ENCODE data around the gene MC4R.
"Not testable (repeated sequence)": the region's sequence is repeated elsewhere in the genome, so short reads cannot be mapped to it uniquely, and the experiment has no call there.

The MC4R gene
- total RNA-seq, result 0 reads per million in 9 experiments

DNA sequence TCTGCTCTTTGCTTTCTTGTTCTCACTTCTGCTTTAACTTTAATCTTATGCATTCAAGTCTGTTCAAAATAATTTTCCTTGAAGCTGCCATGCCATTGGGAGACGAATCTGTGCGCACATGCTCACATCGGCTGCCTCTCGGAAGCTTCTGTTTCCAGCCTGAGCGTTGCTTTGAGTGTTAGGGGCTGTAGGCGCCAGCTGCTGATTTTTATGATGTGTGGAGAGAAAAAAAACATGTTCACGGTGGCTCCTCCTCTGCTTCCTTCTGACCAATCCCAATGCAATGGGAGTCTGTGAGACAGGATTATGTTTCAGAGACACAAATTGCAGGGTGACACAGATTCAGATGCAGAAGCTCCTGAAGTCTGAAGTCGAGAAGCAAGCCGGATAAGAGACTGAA is at the start of gene MC4R:
MC4R (minus strand) TSS at position 180 of the 400 bp plus-strand sequence. CDS start 426 bp downstream, outside the sequence.
- Mint-ChIP-seq H3K9me3 (peaks cover 1 to 8% of the 10 kb centered on the region in 2 donors), H3K27me3 (no peaks in the 10 kb centered on the region), H3K4me1 (ENCODE audit: low read depth in 2 of 2) (no peaks in the 10 kb centered on the region), H3K27ac (no peak within 1 kb of the TSS), H3K36me3 (ENCODE audit: insufficient read depth) (no peaks in the 10 kb centered on the region), H3K4me3 (no peak within 1 kb of the TSS)
- DNase-seq, result no peak
- ATAC-seq (replicated peaks), result no peak

- H3K27me3 Mint-ChIP-seq; ATAC-seq (replicated peaks); H3K4me3 Mint-ChIP-seq; H3K36me3 Mint-ChIP-seq (ENCODE audit: insufficient read depth); DNase-seq; H3K4me1 Mint-ChIP-seq (ENCODE audit: low read depth in 2 of 2); H3K9me3 Mint-ChIP-seq; H3K27ac Mint-ChIP-seq: not testable (repeated sequence)
Observed at GRCh38 chr18:60422306-60422705, 49.7 kb upstream of the MC4R start.

DNA sequence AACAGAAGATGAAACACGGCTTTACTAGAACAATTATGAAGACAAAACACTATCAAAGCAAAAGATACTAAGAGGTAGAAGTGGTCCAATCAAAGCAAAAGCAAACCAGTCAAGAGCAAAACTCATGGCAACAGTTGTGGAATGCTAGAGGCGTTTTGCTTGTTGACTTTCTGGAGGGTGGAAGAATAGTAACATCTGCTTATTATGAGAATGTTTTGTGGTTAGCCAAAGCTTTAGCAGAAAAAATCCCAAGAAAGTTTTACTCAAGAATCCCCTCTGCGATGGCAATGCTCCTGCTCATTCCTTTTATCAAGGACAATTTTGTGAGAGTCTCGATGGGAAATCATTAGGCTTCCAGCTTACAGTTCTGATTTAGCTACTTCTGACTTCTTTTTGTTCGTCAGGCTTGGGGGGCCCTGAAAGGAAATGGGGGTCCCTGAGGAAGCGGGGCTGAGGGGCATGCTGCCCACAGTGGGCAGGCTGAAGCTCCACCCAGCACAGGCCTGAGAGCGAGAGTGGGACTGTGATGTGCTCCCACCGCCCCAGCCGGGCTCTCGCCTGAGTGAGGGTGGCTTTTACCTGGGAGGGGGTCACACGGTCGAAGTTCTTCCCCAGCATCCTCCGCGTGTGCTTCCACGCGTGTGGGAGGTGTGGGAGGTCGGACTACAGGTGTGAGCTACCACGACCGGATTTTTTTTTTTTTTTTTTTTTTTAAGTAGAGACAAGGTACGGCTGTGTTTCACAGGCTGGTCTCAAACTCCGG is 49.0 kb upstream of the MC4R start:
- ATAC-seq (replicated peaks) (no peak), DNase-seq (no peak)
- Mint-ChIP-seq H3K9me3 (peaks cover 0 to 4% of the 10 kb centered on the region in 2 donors), H3K27ac (no peak overlapping the region), H3K36me3 (ENCODE audit: insufficient read depth) (no peaks in the 10 kb centered on the region), H3K4me3 (no peak overlapping the region), H3K27me3 (no peaks in the 10 kb centered on the region), H3K4me1 (ENCODE audit: low read depth in 2 of 2) (no peaks in the 10 kb centered on the region)

- DNase-seq (no peak), ATAC-seq (replicated peaks) (no peak)
- Mint-ChIP-seq H3K27ac (no peak overlapping the region), H3K4me3 (no peak overlapping the region), H3K4me1 (ENCODE audit: low read depth in 2 of 2) (no peaks in the 10 kb centered on the region), H3K27me3 (no peaks in the 10 kb centered on the region), H3K36me3 (ENCODE audit: insufficient read depth) (peaks cover 4% of the 10 kb centered on the region), H3K9me3 (peaks cover 0 to 4% of the 10 kb centered on the region in 2 donors)
Observed at GRCh38 chr18:60417946-60418345, 45.4 kb upstream of the MC4R start.

DNA sequence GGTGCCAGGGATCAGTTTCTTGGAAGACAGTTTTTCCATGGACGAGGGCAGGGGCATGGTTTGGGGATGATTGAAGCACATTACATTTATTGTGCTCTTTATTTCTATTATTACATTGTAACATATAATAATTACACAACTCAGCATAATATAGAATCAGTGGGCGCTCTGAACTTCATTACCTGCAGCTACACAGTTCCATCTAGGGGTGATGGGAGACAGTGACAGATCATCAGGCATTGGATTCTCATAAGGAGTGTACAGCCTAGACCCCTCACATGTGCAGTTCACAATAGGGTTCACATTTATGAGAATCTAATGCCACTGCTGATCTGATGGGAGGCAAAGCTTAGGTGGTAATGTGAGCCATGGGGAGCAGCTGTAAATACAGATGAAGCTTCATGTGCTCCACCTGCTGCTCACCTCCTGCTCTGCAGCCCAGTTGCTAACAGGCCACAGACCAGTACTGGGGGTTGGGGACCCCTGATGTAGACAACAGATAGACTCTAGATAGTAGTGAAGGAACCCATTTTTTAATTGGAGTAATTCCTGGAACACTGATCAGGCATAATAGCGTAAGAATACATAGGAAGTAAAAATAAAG is 41.5 kb upstream of the MC4R start:
- Mint-ChIP-seq H3K4me3 (no peak overlapping the region), H3K27me3 (no peaks in the 10 kb centered on the region), H3K36me3 (ENCODE audit: insufficient read depth) (peaks cover 7% of the 10 kb centered on the region), H3K4me1 (ENCODE audit: low read depth in 2 of 2) (no peaks in the 10 kb centered on the region), H3K27ac (no peak overlapping the region), H3K9me3 (no peaks in the 10 kb centered on the region)
- DNase-seq (no peak), ATAC-seq (replicated peaks) (no peak)

- H3K9me3 Mint-ChIP-seq, result no peaks in the 10 kb centered on the region
Observed at GRCh38 chr18:60411715-60412114, 39.1 kb upstream of the MC4R start.

DNA sequence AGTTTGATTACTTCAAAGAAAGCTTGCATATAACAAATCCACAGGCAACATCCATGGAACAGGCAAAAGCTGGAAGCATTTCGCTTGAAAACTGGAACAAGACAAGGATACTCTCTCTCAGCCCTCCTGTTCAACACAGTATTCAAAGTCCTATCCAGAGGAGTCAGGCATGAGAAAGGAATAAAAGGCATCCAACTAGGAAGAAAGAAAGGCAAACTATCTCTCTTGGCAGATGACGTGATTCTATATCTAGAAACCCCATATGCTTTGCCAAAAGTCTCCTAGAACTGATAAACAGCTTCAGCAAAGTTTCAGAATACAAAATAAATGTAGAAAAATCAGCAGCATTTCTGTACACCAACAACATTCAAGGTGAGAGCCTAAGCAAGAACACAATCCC is 34.1 kb upstream of the MC4R start:
- no peaks in the 10 kb centered on the region for H3K4me1 Mint-ChIP-seq (ENCODE audit: low read depth in 2 of 2)
- H3K9me3 Mint-ChIP-seq, result peaks cover 2 to 7% of the 10 kb centered on the region in 2 donors
- peaks cover 3% of the 10 kb centered on the region for H3K36me3 Mint-ChIP-seq (ENCODE audit: insufficient read depth)
- no peak overlapping the region for H3K4me3 Mint-ChIP-seq
- H3K27me3 Mint-ChIP-seq, result no peaks in the 10 kb centered on the region
- H3K27ac Mint-ChIP-seq, result no peak overlapping the region
- DNase-seq (no peak), ATAC-seq (replicated peaks) (no peak)

More at GRCh38 chr18:60411715-60412114, 39.1 kb upstream of the MC4R start:
- no peak for DNase-seq
- no peaks in the 10 kb centered on the region for H3K27me3 Mint-ChIP-seq
- no peaks in the 10 kb centered on the region for H3K4me1 Mint-ChIP-seq (ENCODE audit: low read depth in 2 of 2)
- H3K27ac Mint-ChIP-seq, result no peak overlapping the region
- peaks cover 7% of the 10 kb centered on the region for H3K36me3 Mint-ChIP-seq (ENCODE audit: insufficient read depth)
- no peak overlapping the region for H3K4me3 Mint-ChIP-seq
- ATAC-seq (replicated peaks), result no peak

DNA sequence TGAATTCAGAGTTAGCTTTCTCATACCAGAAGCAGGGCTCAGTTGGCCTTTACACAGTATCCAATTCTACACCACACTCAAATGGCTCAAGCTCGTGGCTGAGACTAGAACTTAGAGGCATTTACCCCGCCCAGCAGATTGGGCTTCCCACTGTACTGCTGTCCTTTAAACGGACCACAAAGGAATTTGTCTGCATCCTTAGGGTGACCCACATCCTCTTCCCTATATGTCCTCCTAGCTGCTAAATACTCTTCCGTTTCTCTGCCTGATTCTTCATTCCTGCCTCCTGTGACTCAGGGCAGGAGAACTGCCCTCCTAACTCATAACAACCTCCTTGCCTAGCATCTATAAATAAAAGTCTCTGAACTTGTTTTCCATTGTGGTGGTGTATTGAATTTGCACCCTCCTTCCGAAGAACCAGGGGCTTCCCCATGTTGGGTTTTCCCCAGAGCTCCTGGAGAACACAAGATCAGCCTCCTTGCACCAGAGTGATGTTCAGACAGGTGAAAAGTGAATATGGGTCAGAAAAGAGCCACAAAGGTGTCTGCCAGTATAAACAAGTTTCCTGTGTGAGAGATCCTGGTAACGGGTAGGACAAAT is 32.0 kb upstream of the MC4R start:
- Mint-ChIP-seq H3K27ac (no peak overlapping the region), H3K9me3 (peaks cover 9 to 20% of the 10 kb centered on the region in 2 donors), H3K4me1 (ENCODE audit: low read depth in 2 of 2) (no peaks in the 10 kb centered on the region), H3K27me3 (no peaks in the 10 kb centered on the region), H3K4me3 (no peak overlapping the region), H3K36me3 (ENCODE audit: insufficient read depth) (no peaks in the 10 kb centered on the region)
- ATAC-seq (replicated peaks), result no peak
- no peak for DNase-seq

DNA sequence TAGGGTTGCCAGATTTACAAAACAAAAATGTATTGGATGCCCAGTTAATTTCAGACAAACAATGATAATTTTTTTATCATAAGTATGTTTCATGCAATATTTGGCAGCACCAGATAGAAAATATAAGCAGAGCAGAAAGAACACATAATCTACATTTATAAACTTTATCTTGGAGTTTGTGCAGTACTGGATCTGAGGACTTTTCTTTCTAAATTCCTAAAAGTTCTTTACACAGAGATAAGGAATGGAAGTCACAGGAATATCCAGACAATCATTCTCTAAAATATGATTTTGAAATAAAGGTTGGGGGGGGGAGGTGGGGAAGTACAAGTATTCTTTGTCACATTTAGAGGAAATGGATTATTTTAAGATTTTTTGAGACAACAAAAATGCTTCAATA is 28.8 kb upstream of the MC4R start:
- peaks cover 12 to 21% of the 10 kb centered on the region in 2 donors for H3K9me3 Mint-ChIP-seq
- no peaks in the 10 kb centered on the region for H3K4me1 Mint-ChIP-seq (ENCODE audit: low read depth in 2 of 2)

GRCh38 chr18:60391571-60392226 is 19.1 kb upstream of the MC4R start:
- H3K4me3 Mint-ChIP-seq, result no peak overlapping the region
- H3K27ac Mint-ChIP-seq, result no peak overlapping the region
- H3K9me3 Mint-ChIP-seq, result peaks cover 0 to 10% of the 10 kb centered on the region in 2 donors
- H3K27me3 Mint-ChIP-seq, result no peaks in the 10 kb centered on the region
- no peaks in the 10 kb centered on the region for H3K4me1 Mint-ChIP-seq (ENCODE audit: low read depth in 2 of 2)
- H3K36me3 Mint-ChIP-seq (ENCODE audit: insufficient read depth), result no peaks in the 10 kb centered on the region
- DNase-seq (no peak), ATAC-seq (replicated peaks) (no peak)

More for the DNA sequence above, 28.8 kb upstream of the MC4R start:
- H3K27me3 Mint-ChIP-seq, result no peaks in the 10 kb centered on the region
- DNase-seq (no peak), ATAC-seq (replicated peaks) (no peak)
- H3K36me3 Mint-ChIP-seq (ENCODE audit: insufficient read depth), result no peaks in the 10 kb centered on the region
- H3K4me3 Mint-ChIP-seq, result no peak overlapping the region
- H3K27ac Mint-ChIP-seq, result no peak overlapping the region

DNA sequence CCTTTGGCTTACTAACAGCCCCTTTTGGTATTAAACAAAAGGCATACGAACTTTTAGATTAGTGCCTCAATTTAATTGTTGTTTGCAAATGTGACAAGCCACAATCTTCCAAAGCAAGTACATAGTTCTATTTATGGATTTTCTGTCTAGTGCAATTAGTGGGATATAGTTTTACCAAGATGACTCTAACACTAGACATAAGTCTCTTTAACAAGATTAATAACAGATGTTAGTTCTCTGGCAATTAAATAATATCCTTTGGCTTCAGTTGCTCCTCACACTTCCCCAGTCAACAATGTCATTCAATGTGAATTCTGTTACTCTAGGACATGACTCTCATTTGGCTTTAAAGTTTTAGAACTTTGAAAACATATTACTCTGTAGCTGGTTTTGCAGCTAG is 16.7 kb upstream of the MC4R start:
- H3K36me3 Mint-ChIP-seq (ENCODE audit: insufficient read depth), result no peaks in the 10 kb centered on the region
- H3K4me1 Mint-ChIP-seq (ENCODE audit: low read depth in 2 of 2), result no peaks in the 10 kb centered on the region
- H3K27me3 Mint-ChIP-seq, result no peaks in the 10 kb centered on the region
- H3K27ac Mint-ChIP-seq, result no peak overlapping the region
- H3K9me3 Mint-ChIP-seq, result peaks cover 0 to 8% of the 10 kb centered on the region in 2 donors
- ATAC-seq (replicated peaks) (no peak), DNase-seq (no peak)
- no peak overlapping the region for H3K4me3 Mint-ChIP-seq

- Mint-ChIP-seq H3K36me3 (ENCODE audit: insufficient read depth) (no peaks in the 10 kb centered on the region), H3K27me3 (no peaks in the 10 kb centered on the region), H3K4me1 (ENCODE audit: low read depth in 2 of 2) (no peaks in the 10 kb centered on the region), H3K4me3 (no peak overlapping the region), H3K9me3 (peaks cover 0 to 7% of the 10 kb centered on the region in 2 donors), H3K27ac (no peak overlapping the region)
- DNase-seq (no peak), ATAC-seq (replicated peaks) (no peak)
Observed at GRCh38 chr18:60385693-60386092, 13.1 kb upstream of the MC4R start.

DNA sequence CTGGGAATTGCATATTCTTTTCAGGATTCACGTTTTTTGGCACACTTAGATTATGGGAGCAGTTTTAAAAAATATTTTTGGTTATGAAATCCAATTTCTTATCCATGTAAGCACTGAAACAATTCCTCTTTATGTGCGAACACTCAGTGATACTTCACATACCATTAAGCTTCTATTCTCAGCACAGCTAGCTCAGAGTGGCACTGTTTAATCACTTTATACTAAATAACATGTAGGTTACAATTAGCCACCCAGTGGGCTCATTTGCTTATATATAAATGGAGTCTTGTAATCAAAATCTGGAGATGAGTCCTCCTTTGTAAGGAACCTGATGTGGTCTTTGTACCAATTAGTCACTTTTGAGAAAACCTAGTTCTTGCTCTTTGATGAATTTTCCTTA is 11.3 kb upstream of the MC4R start:
- H3K4me3 Mint-ChIP-seq, result no peak overlapping the region
- no peaks in the 10 kb centered on the region for H3K27me3 Mint-ChIP-seq
- H3K9me3 Mint-ChIP-seq, result peaks cover 0 to 9% of the 10 kb centered on the region in 2 donors
- no peak for DNase-seq
- H3K27ac Mint-ChIP-seq, result no peak overlapping the region
- H3K36me3 Mint-ChIP-seq (ENCODE audit: insufficient read depth), result no peaks in the 10 kb centered on the region
- ATAC-seq (replicated peaks), result no peak
- no peaks in the 10 kb centered on the region for H3K4me1 Mint-ChIP-seq (ENCODE audit: low read depth in 2 of 2)
